Stimulated activated naive CD8-positive, alpha-beta T cell treated with anti-CD3 and anti-CD28 coated beads, Interleukin-15, amount 100 ng/mL, for 72 hours (primary cell): ENCODE results near the gene IGHMBP2.
"Not testable (repeated sequence)": the region's sequence is repeated elsewhere in the genome, so short reads cannot be mapped to it uniquely, and the experiment has no call there.

Experiments used
- ATAC-seq: fragments of 150-1000 bp; cut with Tn5 transposase; 2 replicates; pipeline ENCODE4 v1.10.0; 2021; ENCODE audit warnings: mild to moderate bottlenecking, moderate library complexity
- DNase-seq, 2 donors: peaks; one replicate each; pipeline ENCODE4 v3.0.0; 2021 to 2022
- H3K27ac Mint-ChIP-seq, 2 donors: one replicate each; pipeline ENCODE4 v1.8.0; 2022; ENCODE audit warnings: mild to moderate bottlenecking in 2 of 2, mixed read lengths in 2 of 2, moderate library complexity in 2 of 2
- H3K27me3 Mint-ChIP-seq: one replicate; pipeline ENCODE4 v1.8.0; 2022; ENCODE audit warnings: mixed read lengths
- H3K4me1 Mint-ChIP-seq: one replicate; pipeline ENCODE4 v1.8.0; 2022; ENCODE audit warnings: mild to moderate bottlenecking, mixed read lengths
- H3K4me3 Mint-ChIP-seq, 2 donors: one replicate each; pipeline ENCODE4 v1.8.0; 2022; ENCODE audit warnings: mild to moderate bottlenecking in 2 of 2, mixed read lengths in 2 of 2, moderate library complexity in 1 of 2
- H3K9me3 Mint-ChIP-seq, 2 donors: one replicate each; pipeline ENCODE4 v1.8.0; 2022; ENCODE audit warnings: mixed read lengths in 2 of 2

IGHMBP2 gene

GRCh38 chr11:68970921-68971636 lies 67.4 kb downstream of the IGHMBP2 start:
- ATAC-seq: no peak
- no peak overlapping the region for H3K4me3 Mint-ChIP-seq
- DNase-seq: no peak
- H3K27ac Mint-ChIP-seq: no peak overlapping the region
- no peaks in the 10 kb centered on the region for H3K9me3 Mint-ChIP-seq
- H3K27me3 Mint-ChIP-seq: no peaks in the 10 kb centered on the region
- H3K4me1 Mint-ChIP-seq: peaks cover 6% of the 10 kb centered on the region

GRCh38 chr11:68973219-68973618 lies 69.5 kb downstream of the IGHMBP2 start:
- no peaks in the 10 kb centered on the region for H3K27me3 Mint-ChIP-seq
- no peak for ATAC-seq
- no peaks in the 10 kb centered on the region for H3K9me3 Mint-ChIP-seq
- no peak overlapping the region for H3K27ac Mint-ChIP-seq
- no peak overlapping the region for H3K4me3 Mint-ChIP-seq
- H3K4me1 Mint-ChIP-seq: peaks cover 6% of the 10 kb centered on the region
- DNase-seq: no peak

- ATAC-seq, H3K27me3 Mint-ChIP-seq, H3K9me3 Mint-ChIP-seq, H3K27ac Mint-ChIP-seq, H3K4me3 Mint-ChIP-seq, H3K4me1 Mint-ChIP-seq, DNase-seq: not testable (repeated sequence)
Observed at GRCh38 chr11:68973706-68974105, 70.0 kb downstream of the IGHMBP2 start.

- peaks cover 6% of the 10 kb centered on the region for H3K4me1 Mint-ChIP-seq
- no peak overlapping the region for H3K4me3 Mint-ChIP-seq
- peak overlapping the region in 1 of 2 donors; percentile 93 for H3K27ac Mint-ChIP-seq
- ATAC-seq: peak; percentile 84
- no peak for DNase-seq
- peaks cover 13% of the 10 kb centered on the region for H3K27me3 Mint-ChIP-seq
- no peaks in the 10 kb centered on the region for H3K9me3 Mint-ChIP-seq
Observed at GRCh38 chr11:68974421-68975194, 70.9 kb downstream of the IGHMBP2 start.

GRCh38 chr11:68976095-68976494 lies 72.4 kb downstream of the IGHMBP2 start:
- H3K27ac Mint-ChIP-seq: peak overlapping the region in 1 of 2 donors; percentile 42
- ATAC-seq (no peak), DNase-seq (no peak)
- H3K27me3 Mint-ChIP-seq: peaks cover 13% of the 10 kb centered on the region
- H3K4me1 Mint-ChIP-seq: peaks cover 6% of the 10 kb centered on the region
- H3K9me3 Mint-ChIP-seq: no peaks in the 10 kb centered on the region
- no peak overlapping the region for H3K4me3 Mint-ChIP-seq

- peaks cover 6% of the 10 kb centered on the region for H3K4me1 Mint-ChIP-seq
- H3K27me3 Mint-ChIP-seq: peaks cover 13% of the 10 kb centered on the region
- H3K9me3 Mint-ChIP-seq: no peaks in the 10 kb centered on the region
- DNase-seq (no peak), ATAC-seq (no peak)
- no peak overlapping the region for H3K4me3 Mint-ChIP-seq
- H3K27ac Mint-ChIP-seq: no peak overlapping the region
Observed at GRCh38 chr11:68976563-68976962, 72.9 kb downstream of the IGHMBP2 start.

- ATAC-seq: no peak
- no peak overlapping the region for H3K27ac Mint-ChIP-seq
- peaks cover 6% of the 10 kb centered on the region for H3K4me1 Mint-ChIP-seq
- H3K4me3 Mint-ChIP-seq: no peak overlapping the region
- peaks cover 13% of the 10 kb centered on the region for H3K27me3 Mint-ChIP-seq
- peaks cover 0 to 14% of the 10 kb centered on the region in 2 donors for H3K9me3 Mint-ChIP-seq
- no peak for DNase-seq
Observed at GRCh38 chr11:68977781-68978625, 74.3 kb downstream of the IGHMBP2 start.

- Mint-ChIP-seq H3K4me3 (no peak overlapping the region), H3K27ac (peak overlapping the region in 1 of 2 donors; percentile 25), H3K4me1 (peaks cover 6% of the 10 kb centered on the region), H3K27me3 (peaks cover 13% of the 10 kb centered on the region), H3K9me3 (peaks cover 0 to 14% of the 10 kb centered on the region in 2 donors)
- no peak for DNase-seq
- ATAC-seq: no peak
Observed at GRCh38 chr11:68978626-68978930, 74.9 kb downstream of the IGHMBP2 start.

GRCh38 chr11:68978931-68979594 lies 75.4 kb downstream of the IGHMBP2 start:
- no peak for ATAC-seq
- Mint-ChIP-seq H3K9me3 (peaks cover 0 to 14% of the 10 kb centered on the region in 2 donors), H3K4me3 (no peak overlapping the region), H3K27ac (peak overlapping the region in 1 of 2 donors; percentile 25), H3K4me1 (peaks cover 6% of the 10 kb centered on the region), H3K27me3 (peaks cover 16% of the 10 kb centered on the region)
- no peak for DNase-seq

- H3K4me1 Mint-ChIP-seq: no peaks in the 10 kb centered on the region
- ATAC-seq: no peak
- no peak overlapping the region for H3K4me3 Mint-ChIP-seq
- H3K27me3 Mint-ChIP-seq: peaks cover 20% of the 10 kb centered on the region
- DNase-seq: no peak
- peaks cover 0 to 14% of the 10 kb centered on the region in 2 donors for H3K9me3 Mint-ChIP-seq
- H3K27ac Mint-ChIP-seq: no peak overlapping the region
Observed at GRCh38 chr11:68979931-68980775, 76.5 kb downstream of the IGHMBP2 start.

- Mint-ChIP-seq H3K27ac (no peak within 1 kb of the TSS), H3K9me3 (peaks cover 0 to 14% of the 10 kb centered on the region in 2 donors), H3K4me3 (no peak within 1 kb of the TSS), H3K4me1 (no peaks in the 10 kb centered on the region), H3K27me3 (peaks cover 20% of the 10 kb centered on the region)
- DNase-seq (no peak), ATAC-seq (no peak)
Observed at GRCh38 chr11:68980776-68981065, 77.0 kb downstream of the IGHMBP2 start, which contains the start of gene MRGPRD. Gene MRGPRD (minus strand): TSS chr11:68980986. CDS start chr11:68980986, 0 bp downstream.

GRCh38 chr11:68982134-68982533 lies 78.4 kb downstream of the IGHMBP2 start:
- no peak for DNase-seq
- ATAC-seq: no peak
- Mint-ChIP-seq H3K27ac (no peak overlapping the region), H3K4me3 (no peak overlapping the region), H3K4me1 (no peaks in the 10 kb centered on the region), H3K9me3 (peaks cover 7 to 25% of the 10 kb centered on the region in 2 donors), H3K27me3 (peaks cover 28% of the 10 kb centered on the region)

- Mint-ChIP-seq H3K4me3 (no peak overlapping the region), H3K9me3 (peaks cover 7 to 29% of the 10 kb centered on the region in 2 donors)
- ATAC-seq: no peak
Observed at GRCh38 chr11:68983801-68984200, 80.1 kb downstream of the IGHMBP2 start.

GRCh38 chr11:68987211-68987610 lies 83.5 kb downstream of the IGHMBP2 start:
- Mint-ChIP-seq H3K27me3 (peaks cover 25% of the 10 kb centered on the region), H3K4me3 (no peak overlapping the region), H3K4me1 (no peaks in the 10 kb centered on the region), H3K9me3 (peaks cover 7 to 23% of the 10 kb centered on the region in 2 donors), H3K27ac (no peak overlapping the region)
- DNase-seq (no peak), ATAC-seq (no peak)

More at GRCh38 chr11:68983801-68984200, 80.1 kb downstream of the IGHMBP2 start:
- Mint-ChIP-seq H3K27ac (no peak overlapping the region), H3K27me3 (peaks cover 25% of the 10 kb centered on the region), H3K4me1 (no peaks in the 10 kb centered on the region)
- no peak for DNase-seq
